GM12878 (cell line): ENCODE data around the gene IRF2. TPM values are rescaled to one million over a fixed set of nuclear protein-coding genes. Genes with fewer than 3 reads are reported as not detected.

Source experiments
- ATAC-seq: fragments of 200-7000 bp; cut with Tn5 transposase; 3 replicates; pipeline ENCODE4 v1.9.1; 2020; ENCODE audit warnings: mild to moderate bottlenecking, moderate library complexity
- BruUV-seq: library from RNA; stranded (reverse); fragments of 400-500 nt; replicated peaks from 2 replicates; lab custom pipeline; 2021; lab: Mats Ljungman, UMichigan
- CTCF ChIA-PET: fragments of 300-600 bp; sonication (Branson Sonifier 250); formaldehyde crosslinking; extraction: SDS; loops from one replicate; lab custom pipeline; 2021; ENCODE audit warnings: inconsistent platforms; lab: Yijun Ruan, JAX
- POLR2A ChIA-PET: fragments of 350-600 bp; formaldehyde crosslinking; extraction: SDS; loops from one replicate; lab custom pipeline; 2021; ENCODE audit warnings: inconsistent platforms; lab: Charles Lee
- RAD21 ChIA-PET: fragments of 300-600 bp; sonication (Branson Sonifier 250); formaldehyde crosslinking; loops from one replicate; lab custom pipeline; 2023; ENCODE audit warnings: antibody characterized with exemption; ENCODE audit not compliant: unreplicated experiment; lab: Charles Lee
- SMC1A ChIA-PET: fragments of 300-600 bp; sonication (Branson Sonifier 250); formaldehyde crosslinking; loops from one replicate; lab custom pipeline; 2023; ENCODE audit not compliant: unreplicated experiment, uncharacterized antibody; lab: Charles Lee
- DNase-seq: peaks from one replicate; pipeline ENCODE4 v3.0.0-alpha.2; 2011; ENCODE audit warnings: low read depth, low spot score
- FAIRE-seq: peaks from 3 replicates; lab custom pipeline; 2011; peaks lifted over from hg19 to GRCh38; lab: Jason Lieb, UNC
- H2AFZ ChIP-seq: 2 replicates; pipeline ENCODE4 v1.6.0; 2011; ENCODE audit warnings: low read depth, low read length, control low read depth; ENCODE audit not compliant: control insufficient read depth
- H3K27ac ChIP-seq: 2 replicates; pipeline ENCODE4 v1.5.1; 2011; ENCODE audit warnings: control low read depth; ENCODE audit not compliant: control insufficient read depth, insufficient read depth
- H3K27me3 ChIP-seq, 2 experiments: replicated peaks in 1 of 2; 2 replicates each; pipeline versions ENCODE4 v1.6.0 to v1.6.1; 2011; ENCODE audit warnings: low read length in 1 of 2; ENCODE audit not compliant: control insufficient read depth in 2 of 2, insufficient read depth in 2 of 2
- H3K36me3 ChIP-seq, 2 experiments: 2 replicates each; pipeline ENCODE4 v1.5.1; 2011; ENCODE audit warnings: low read length in 1 of 2; ENCODE audit not compliant: control insufficient read depth in 2 of 2, insufficient read depth in 2 of 2
- H3K4me1 ChIP-seq: 2 replicates; pipeline ENCODE4 v1.6.1; 2011; ENCODE audit warnings: mild to moderate bottlenecking, low read length, moderate library complexity, mixed read lengths; ENCODE audit not compliant: control insufficient read depth, insufficient read depth
- H3K4me2 ChIP-seq: 2 replicates; pipeline ENCODE4 v1.6.0; 2011; ENCODE audit warnings: control low read depth; ENCODE audit not compliant: control insufficient read depth, insufficient read depth
- H3K4me3 ChIP-seq: fragments of 200-600 bp; sonication (generic); 2 replicates; pipeline ENCODE4 v1.5.1; 2016
- H3K79me2 ChIP-seq: 2 replicates; pipeline ENCODE4 v1.6.0; 2011; ENCODE audit warnings: low read length; ENCODE audit not compliant: control insufficient read depth, insufficient read depth
- H3K9ac ChIP-seq: 2 replicates; pipeline ENCODE4 v1.8.0; 2011; ENCODE audit warnings: low read length, control low read depth, mixed read lengths; ENCODE audit not compliant: control insufficient read depth, insufficient read depth
- H3K9me3 ChIP-seq: replicated peaks from 3 replicates; pipeline ENCODE4 v1.5.1; 2011; ENCODE audit warnings: mild to moderate bottlenecking, low read length; ENCODE audit not compliant: control insufficient read depth, insufficient read depth
- H4K20me1 ChIP-seq: 2 replicates; pipeline ENCODE4 v1.6.0; 2011; ENCODE audit not compliant: control insufficient read depth, insufficient read depth
- E2F8 ChIP-seq: fragments of 450-650 bp; IDR thresholded peaks from 2 replicates; pipeline ENCODE4 v1.6.1; 2018; ENCODE audit warnings: mild to moderate bottlenecking, low read depth, moderate library complexity; ENCODE audit not compliant: partially characterized antibody
- FOXM1 ChIP-seq: IDR thresholded peaks from 2 replicates; pipeline ENCODE4 v1.6.1; 2012; ENCODE audit warnings: low read depth, mild to moderate bottlenecking, inconsistent platforms, low read length, moderate library complexity
- KAT2A ChIP-seq: conservative IDR thresholded peaks from 2 replicates; pipeline ENCODE4 v1.6.1; 2011; ENCODE audit warnings: low read depth, low read length; ENCODE audit not compliant: control insufficient read depth
- PAX8 ChIP-seq: fragments of 450-650 bp; IDR thresholded peaks from 2 replicates; pipeline ENCODE4 v1.6.1; 2017; ENCODE audit warnings: mild to moderate bottlenecking, moderate library complexity
- RAD51 ChIP-seq: fragments of 450-650 bp; IDR thresholded peaks from 2 replicates; pipeline ENCODE4 v1.6.1; 2016; ENCODE audit warnings: moderate library complexity, mild to moderate bottlenecking, inconsistent platforms
- WGBS: methylation state at CpG from one replicate; pipeline ENCODE4 v1.1.6; 2016; ENCODE audit warnings: low lambda C conversion rate; ENCODE audit not compliant: insufficient replicate concordance, insufficient coverage; ENCODE audit errors: missing lambda C conversion rate; 5-methylcytosine and 5-hydroxymethylcytosine counted together
- in situ Hi-C: fragments of 300-500 bp; cut with MboI; formaldehyde crosslinking; loops from 9 replicates; pipeline ENCODE4 v1.14.3; 2018; ENCODE audit warnings: mixed read lengths
- intact Hi-C: fragments of 100-400 bp; cut with micrococcal nuclease; formaldehyde crosslinking; loops from one replicate; pipeline ENCODE4 v1.14.2; 2022; ENCODE audit not compliant: unreplicated experiment
- polyA plus RNA-seq, 11 experiments: library from polyadenylated mRNA; depleted of rRNA in 4 of 11; unstranded in 6 of 11; stranded (reverse) in 5 of 11; fragments of >200 nt; fragmentation: Nextera tagmentation in 4 of 11; fragmentation: Illumina TruSeq in 1 of 11; extraction: Ambion mirVana in 4 of 11; extraction: Trizol in 1 of 11; gene quantifications; 1 replicate in 1 of 11; 2 replicates in 10 of 11; pipeline versions ENCODE4 v1.2.1 to v1.2.3, GENCODE V29; 2011 to 2016; ENCODE audit warnings: inconsistent platforms in 2 of 11, missing spikeins in 2 of 11, low read depth in 1 of 11
- total RNA-seq, 4 experiments: library from RNA; depleted of rRNA in 3 of 4; stranded (reverse); fragments of >200 nt in 3 of 4; fragmentation: Illumina TruSeq in 1 of 4; extraction: Trizol in 1 of 4; gene quantifications; 2 replicates each; pipeline versions ENCODE4 v1.2.1 to v1.2.3, GENCODE V29; 2013 to 2021
- TF ChIP-seq, protein P1 (sequence below): fragments of 450-650 bp; IDR thresholded peaks from 2 replicates; pipeline ENCODE4 v1.6.1; 2014; ENCODE audit warnings: mild to moderate bottlenecking

Gene IRF2
- total and polyA plus RNA-seq, 10 of the 15 experiments (the other 5 are each of a cell fraction or from before 2014, with no cell fraction given) = 45.1 to 99.3 (median 58.9) TPM

DNA sequence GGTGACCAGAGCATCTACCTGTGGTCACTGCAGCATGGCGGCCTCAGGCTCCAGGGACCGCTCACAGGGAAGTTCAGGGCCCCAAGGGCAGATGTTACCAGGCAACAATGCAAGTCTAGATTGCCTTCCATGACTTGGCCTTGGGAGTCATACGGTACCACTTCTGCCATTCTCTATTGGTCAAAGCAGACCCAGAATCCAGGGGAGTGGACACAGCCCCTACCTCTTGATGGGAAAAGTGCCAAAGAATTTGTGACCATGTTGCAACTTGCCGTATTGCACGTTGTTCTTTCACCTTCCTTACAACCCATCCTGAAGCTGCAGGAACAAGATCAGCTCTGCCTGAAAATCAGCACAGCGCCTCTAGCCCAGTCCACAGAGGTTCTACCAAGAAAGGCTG lies 111.1 kb downstream of the IRF2 start:
- Histone ChIP-seq H3K4me1 (no peaks in the 10 kb centered on the region), H3K4me3 (no peak overlapping the region), H3K9me3 (peaks cover 2% of the 10 kb centered on the region; the same call in 2 of the 3 replicates), H3K79me2 (no peaks in the 10 kb centered on the region), H3K4me2 (no peak overlapping the region), H3K36me3 (no peaks in the 10 kb centered on the region), H4K20me1 (no peaks in the 10 kb centered on the region), H2AFZ (no peak overlapping the region), H3K27me3 (no peaks in the 10 kb centered on the region), H3K9ac (no peak overlapping the region), H3K27ac (no peak overlapping the region)
- ATAC-seq (no peak), DNase-seq (no peak), FAIRE-seq (no peak)
- ChIA-PET RAD21 (no interaction called here), CTCF (no interaction called here), POLR2A (interaction anchor here (2.0 kb wide), 1 partner anchor 18 kb away, joined by 5 read pairs; no protein-coding TSS in a partner anchor), SMC1A (interaction anchor here (0.9 to 2.6 kb wide), 4 partner anchors 10 to 57 kb away, joined by 3 to 8 read pairs (median 4); no protein-coding TSS in a partner anchor)
- BruUV-seq = no TSS peak
- 75% methylated on average over 6 of the region's 6 CpGs for WGBS
- TF ChIP-seq RAD51 (no peak), E2F8 (no peak), PAX8 (no peak), KAT2A (no peak), FOXM1 (no peak)
- TF ChIP-seq, protein P1, sequence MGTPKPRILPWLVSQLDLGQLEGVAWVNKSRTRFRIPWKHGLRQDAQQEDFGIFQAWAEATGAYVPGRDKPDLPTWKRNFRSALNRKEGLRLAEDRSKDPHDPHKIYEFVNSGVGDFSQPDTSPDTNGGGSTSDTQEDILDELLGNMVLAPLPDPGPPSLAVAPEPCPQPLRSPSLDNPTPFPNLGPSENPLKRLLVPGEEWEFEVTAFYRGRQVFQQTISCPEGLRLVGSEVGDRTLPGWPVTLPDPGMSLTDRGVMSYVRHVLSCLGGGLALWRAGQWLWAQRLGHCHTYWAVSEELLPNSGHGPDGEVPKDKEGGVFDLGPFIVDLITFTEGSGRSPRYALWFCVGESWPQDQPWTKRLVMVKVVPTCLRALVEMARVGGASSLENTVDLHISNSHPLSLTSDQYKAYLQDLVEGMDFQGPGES = no peak
- in situ Hi-C loops = no loop called here
- intact Hi-C loops = no loop called here
